Measurements from ENCODE around the gene APOOL.

The APOOL gene

GRCh38 chrX:85113746-85114145 is 110.1 kb downstream of the APOOL start:
- Histone ChIP-seq H3K4me1 (ENCODE audit: control insufficient read depth, insufficient read depth, low read length, poor library complexity, severe bottlenecking) (no peaks in the 10 kb centered on the region), H3K27me3 (replicated peaks; ENCODE audit: control insufficient read depth, insufficient read depth, low read length, poor library complexity, severe bottlenecking) (no peaks in the 10 kb centered on the region), H3K27ac (ENCODE audit: insufficient read depth, low read length, poor library complexity, severe bottlenecking) (no peak overlapping the region)

DNA sequence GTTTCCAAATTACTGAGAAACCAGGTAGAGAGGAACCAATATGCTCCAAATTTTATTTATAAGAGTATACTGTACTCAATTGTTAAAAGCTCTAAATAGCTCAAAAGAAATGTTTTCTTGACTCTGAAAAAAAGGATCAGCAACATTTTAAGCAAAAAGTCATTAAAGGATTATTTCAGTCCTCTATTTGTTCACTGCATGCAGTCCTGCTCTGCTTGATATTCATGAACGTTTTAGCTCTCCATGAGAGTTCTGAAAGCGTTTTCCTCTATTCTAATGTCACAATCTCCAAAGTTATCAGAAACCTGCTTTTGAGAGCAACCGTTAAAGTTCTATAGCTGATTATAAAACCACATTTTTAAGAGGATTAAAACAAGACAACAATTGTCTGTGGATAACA is 110.5 kb downstream of the APOOL start:
- no peaks in the 10 kb centered on the region for H3K36me3 ChIP-seq (ENCODE audit: control insufficient read depth, insufficient read depth, low read length)
- no peak for DNase-seq
- no peak overlapping the region for H3K27ac ChIP-seq (ENCODE audit: insufficient read depth, low read length, poor library complexity, severe bottlenecking)
- H3K4me3 ChIP-seq (ENCODE audit: insufficient read depth, low read depth, low read length, poor library complexity, severe bottlenecking) = no peak overlapping the region
- no peaks in the 10 kb centered on the region for H3K4me1 ChIP-seq (ENCODE audit: control insufficient read depth, insufficient read depth, low read length, poor library complexity, severe bottlenecking)
- no peaks in the 10 kb centered on the region for H3K9me3 ChIP-seq (ENCODE audit: control insufficient read depth, low read length)
- H3K27me3 ChIP-seq (replicated peaks; ENCODE audit: control insufficient read depth, insufficient read depth, low read length, poor library complexity, severe bottlenecking) = no peaks in the 10 kb centered on the region

More at GRCh38 chrX:85113746-85114145, 110.1 kb downstream of the APOOL start:
- H3K36me3 ChIP-seq (ENCODE audit: control insufficient read depth, insufficient read depth, low read length) = no peaks in the 10 kb centered on the region
- H3K4me3 ChIP-seq (ENCODE audit: insufficient read depth, low read depth, low read length, poor library complexity, severe bottlenecking) = no peak overlapping the region
- no peak for DNase-seq
- H3K9me3 ChIP-seq (ENCODE audit: control insufficient read depth, low read length) = no peaks in the 10 kb centered on the region

GRCh38 chrX:85114776-85115175 is 111.1 kb downstream of the APOOL start:
- H3K36me3 ChIP-seq (ENCODE audit: control insufficient read depth, insufficient read depth, low read length) = no peaks in the 10 kb centered on the region
- H3K27ac ChIP-seq (ENCODE audit: insufficient read depth, low read length, poor library complexity, severe bottlenecking) = no peak overlapping the region
- no peaks in the 10 kb centered on the region for H3K4me1 ChIP-seq (ENCODE audit: control insufficient read depth, insufficient read depth, low read length, poor library complexity, severe bottlenecking)
- no peak overlapping the region for H3K4me3 ChIP-seq (ENCODE audit: insufficient read depth, low read depth, low read length, poor library complexity, severe bottlenecking)
- DNase-seq = no peak
- H3K9me3 ChIP-seq (ENCODE audit: control insufficient read depth, low read length) = no peaks in the 10 kb centered on the region
- H3K27me3 ChIP-seq (replicated peaks; ENCODE audit: control insufficient read depth, insufficient read depth, low read length, poor library complexity, severe bottlenecking) = no peaks in the 10 kb centered on the region

- Histone ChIP-seq H3K36me3 (ENCODE audit: control insufficient read depth, insufficient read depth, low read length) (no peaks in the 10 kb centered on the region), H3K9me3 (ENCODE audit: control insufficient read depth, low read length) (no peaks in the 10 kb centered on the region), H3K4me1 (ENCODE audit: control insufficient read depth, insufficient read depth, low read length, poor library complexity, severe bottlenecking) (no peaks in the 10 kb centered on the region), H3K27me3 (replicated peaks; ENCODE audit: control insufficient read depth, insufficient read depth, low read length, poor library complexity, severe bottlenecking) (no peaks in the 10 kb centered on the region), H3K27ac (ENCODE audit: insufficient read depth, low read length, poor library complexity, severe bottlenecking) (no peak overlapping the region), H3K4me3 (ENCODE audit: insufficient read depth, low read depth, low read length, poor library complexity, severe bottlenecking) (no peak overlapping the region)
- no peak for DNase-seq
Measured at GRCh38 chrX:85115252-85115651, 111.6 kb downstream of the APOOL start.

- Histone ChIP-seq H3K4me1 (ENCODE audit: control insufficient read depth, insufficient read depth, low read length, poor library complexity, severe bottlenecking) (no peaks in the 10 kb centered on the region), H3K36me3 (ENCODE audit: control insufficient read depth, insufficient read depth, low read length) (no peaks in the 10 kb centered on the region), H3K27ac (ENCODE audit: insufficient read depth, low read length, poor library complexity, severe bottlenecking) (no peak overlapping the region), H3K9me3 (ENCODE audit: control insufficient read depth, low read length) (no peaks in the 10 kb centered on the region), H3K27me3 (replicated peaks; ENCODE audit: control insufficient read depth, insufficient read depth, low read length, poor library complexity, severe bottlenecking) (no peaks in the 10 kb centered on the region), H3K4me3 (ENCODE audit: insufficient read depth, low read depth, low read length, poor library complexity, severe bottlenecking) (no peak overlapping the region)
- no peak for DNase-seq
Measured at GRCh38 chrX:85136409-85136808, 132.7 kb downstream of the APOOL start.

DNA sequence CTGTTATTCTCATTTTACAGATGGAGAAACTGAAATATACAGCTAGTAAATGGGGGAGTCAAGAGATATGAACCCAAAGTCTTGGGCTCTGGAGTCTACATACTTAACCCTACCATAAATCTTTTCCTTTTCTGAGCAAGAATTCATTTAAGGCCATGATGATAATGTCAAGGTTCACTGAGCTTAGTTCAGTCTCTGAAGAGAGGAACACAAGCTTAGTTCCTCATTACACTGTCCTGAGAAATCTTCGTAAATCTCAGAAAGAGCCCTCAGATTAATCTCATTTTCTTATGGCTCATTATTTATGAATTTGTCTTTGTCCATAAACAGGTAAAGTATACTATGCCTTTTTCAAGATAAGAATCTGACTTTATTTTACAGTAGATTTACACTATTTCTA is 135.7 kb downstream of the APOOL start:
- no peak for DNase-seq

GRCh38 chrX:85140964-85141363 is 137.3 kb downstream of the APOOL start:
- Histone ChIP-seq H3K4me1 (ENCODE audit: control insufficient read depth, insufficient read depth, low read length, poor library complexity, severe bottlenecking) (no peaks in the 10 kb centered on the region), H3K27me3 (replicated peaks; ENCODE audit: control insufficient read depth, insufficient read depth, low read length, poor library complexity, severe bottlenecking) (no peaks in the 10 kb centered on the region), H3K4me3 (ENCODE audit: insufficient read depth, low read depth, low read length, poor library complexity, severe bottlenecking) (no peak overlapping the region), H3K9me3 (ENCODE audit: control insufficient read depth, low read length) (no peaks in the 10 kb centered on the region), H3K27ac (ENCODE audit: insufficient read depth, low read length, poor library complexity, severe bottlenecking) (no peak overlapping the region), H3K36me3 (ENCODE audit: control insufficient read depth, insufficient read depth, low read length) (no peaks in the 10 kb centered on the region)
- no peak for DNase-seq

More for the DNA sequence above, 135.7 kb downstream of the APOOL start:
- H3K36me3 ChIP-seq (ENCODE audit: control insufficient read depth, insufficient read depth, low read length) = no peaks in the 10 kb centered on the region
- no peak overlapping the region for H3K27ac ChIP-seq (ENCODE audit: insufficient read depth, low read length, poor library complexity, severe bottlenecking)
- H3K9me3 ChIP-seq (ENCODE audit: control insufficient read depth, low read length) = no peaks in the 10 kb centered on the region
- H3K27me3 ChIP-seq (replicated peaks; ENCODE audit: control insufficient read depth, insufficient read depth, low read length, poor library complexity, severe bottlenecking) = no peaks in the 10 kb centered on the region
- no peaks in the 10 kb centered on the region for H3K4me1 ChIP-seq (ENCODE audit: control insufficient read depth, insufficient read depth, low read length, poor library complexity, severe bottlenecking)
- H3K4me3 ChIP-seq (ENCODE audit: insufficient read depth, low read depth, low read length, poor library complexity, severe bottlenecking) = no peak overlapping the region
